ENCODE results near the gene GUCY1A1. TPM values are rescaled to one million over a fixed set of nuclear protein-coding genes. Genes with fewer than 3 reads are reported as not detected.

The GUCY1A1 gene
- total RNA-seq, 3 donors from 2014 or later (not counting 1 experiment from before 2014, with no cell fraction given) = 4.1 to 7.4 (median 5.2) TPM

GRCh38 chr4:155738548-155738947 lies 71.9 kb downstream of the GUCY1A1 start:
- no peaks in the 10 kb centered on the region for H3K9me3 ChIP-seq (ENCODE audit: control insufficient read depth, insufficient read depth, low read length)
- Mint-ChIP-seq H3K9me3 (no peaks in the 10 kb centered on the region), H3K36me3 (no peaks in the 10 kb centered on the region), H3K4me3 (no peak overlapping the region), H3K4me1 (no peaks in the 10 kb centered on the region), H3K27ac (no peak overlapping the region), H3K27me3 (ENCODE audit: low read depth in 2 of 2) (no peaks in the 10 kb centered on the region)
- WGBS (ENCODE audit: insufficient coverage) = 100% methylated on average over 2 of the region's 2 CpGs
- no peak overlapping the region for H3K27ac ChIP-seq (ENCODE audit: low read length)
- H3K36me3 ChIP-seq (ENCODE audit: control insufficient read depth, insufficient read depth, low read length) = no peaks in the 10 kb centered on the region
- no peaks in the 10 kb centered on the region for H3K27me3 ChIP-seq (ENCODE audit: control insufficient read depth, insufficient read depth, low read length)
- no peaks in the 10 kb centered on the region for H3K4me1 ChIP-seq (ENCODE audit: control insufficient read depth, insufficient read depth, low read length)
- intact Hi-C loops (cut with micrococcal nuclease) = no loop called here
- no peak for TF ChIP-seq CTCF (IDR thresholded peaks at IDR 0.05)
- DNase-seq = no peak
- no peak for ATAC-seq
- no peak overlapping the region for H3K4me3 ChIP-seq (ENCODE audit: low read length)

GRCh38 chr4:155741546-155741945 lies 74.9 kb downstream of the GUCY1A1 start:
- intact Hi-C loops (cut with micrococcal nuclease) = no loop called here
- Mint-ChIP-seq H3K36me3 (no peaks in the 10 kb centered on the region), H3K27me3 (ENCODE audit: low read depth in 2 of 2) (no peaks in the 10 kb centered on the region), H3K4me1 (no peaks in the 10 kb centered on the region), H3K4me3 (no peak overlapping the region), H3K27ac (no peak overlapping the region), H3K9me3 (no peaks in the 10 kb centered on the region)
- H3K9me3 ChIP-seq (ENCODE audit: control insufficient read depth, insufficient read depth, low read length) = no peaks in the 10 kb centered on the region
- no peaks in the 10 kb centered on the region for H3K36me3 ChIP-seq (ENCODE audit: control insufficient read depth, insufficient read depth, low read length)
- no peaks in the 10 kb centered on the region for H3K4me1 ChIP-seq (ENCODE audit: control insufficient read depth, insufficient read depth, low read length)
- ATAC-seq (no peak), DNase-seq (no peak)
- no peak for TF ChIP-seq CTCF (IDR thresholded peaks at IDR 0.05)
- 100% methylated on average over 1 of the region's 1 CpG for WGBS (ENCODE audit: insufficient coverage)
- H3K4me3 ChIP-seq (ENCODE audit: low read length) = no peak overlapping the region
- no peaks in the 10 kb centered on the region for H3K27me3 ChIP-seq (ENCODE audit: control insufficient read depth, insufficient read depth, low read length)
- no peak overlapping the region for H3K27ac ChIP-seq (ENCODE audit: low read length)

- Mint-ChIP-seq H3K4me1 (no peaks in the 10 kb centered on the region), H3K9me3 (no peaks in the 10 kb centered on the region), H3K27me3 (ENCODE audit: low read depth in 2 of 2) (no peaks in the 10 kb centered on the region), H3K4me3 (no peak overlapping the region), H3K36me3 (no peaks in the 10 kb centered on the region), H3K27ac (no peak overlapping the region)
- DNase-seq = no peak
- Histone ChIP-seq H3K9me3 (ENCODE audit: control insufficient read depth, insufficient read depth, low read length) (no peaks in the 10 kb centered on the region), H3K4me3 (ENCODE audit: low read length) (no peak overlapping the region), H3K4me1 (ENCODE audit: control insufficient read depth, insufficient read depth, low read length) (no peaks in the 10 kb centered on the region), H3K27me3 (ENCODE audit: control insufficient read depth, insufficient read depth, low read length) (no peaks in the 10 kb centered on the region), H3K36me3 (ENCODE audit: control insufficient read depth, insufficient read depth, low read length) (no peaks in the 10 kb centered on the region), H3K27ac (ENCODE audit: low read length) (no peak overlapping the region)
- TF ChIP-seq CTCF (IDR thresholded peaks at IDR 0.05) = no peak
- WGBS (ENCODE audit: insufficient coverage) = 58% methylated on average over 3 of the region's 3 CpGs
- intact Hi-C loops (cut with micrococcal nuclease) = no loop called here
- ATAC-seq = no peak
These were observed 75.8 kb downstream of the GUCY1A1 start for GRCh38 chr4:155742310-155743015.

- H3K36me3 ChIP-seq (ENCODE audit: control insufficient read depth, insufficient read depth, low read length) = no peaks in the 10 kb centered on the region
- ATAC-seq (no peak), DNase-seq (no peak)
- no peaks in the 10 kb centered on the region for H3K4me1 ChIP-seq (ENCODE audit: control insufficient read depth, insufficient read depth, low read length)
- no peaks in the 10 kb centered on the region for H3K27me3 ChIP-seq (ENCODE audit: control insufficient read depth, insufficient read depth, low read length)
- H3K4me1 Mint-ChIP-seq = no peaks in the 10 kb centered on the region
- H3K4me3 Mint-ChIP-seq = no peak overlapping the region
- intact Hi-C loops (cut with micrococcal nuclease) = no loop called here
- WGBS (ENCODE audit: insufficient coverage) = 85% methylated on average over 5 of the region's 5 CpGs
- no peaks in the 10 kb centered on the region for H3K36me3 Mint-ChIP-seq
- no peak overlapping the region for H3K4me3 ChIP-seq (ENCODE audit: low read length)
- H3K9me3 Mint-ChIP-seq = no peaks in the 10 kb centered on the region
- no peak overlapping the region for H3K27ac ChIP-seq (ENCODE audit: low read length)
- no peak for TF ChIP-seq CTCF (IDR thresholded peaks at IDR 0.05)
- no peak overlapping the region for H3K27ac Mint-ChIP-seq
- no peaks in the 10 kb centered on the region for H3K9me3 ChIP-seq (ENCODE audit: control insufficient read depth, insufficient read depth, low read length)
- no peaks in the 10 kb centered on the region for H3K27me3 Mint-ChIP-seq (ENCODE audit: low read depth in 2 of 2)
These were observed 79.3 kb downstream of the GUCY1A1 start for GRCh38 chr4:155745984-155746383.

Data from natural killer cell (primary cell).